Gastroesophageal sphincter (tissue), 4 donors: Measurements from ENCODE around the gene CCNG2. TPM values are rescaled to one million over a fixed set of nuclear protein-coding genes. Genes with fewer than 3 reads are reported as not detected.

ENCODE experiments used
- ATAC-seq: fragments of 150-250 bp; one replicate; pipeline ENCODE4 v1.9.1; 2016; ENCODE audit warnings: mild to moderate bottlenecking, moderate library complexity
- H3K27ac ChIP-seq, 4 donors: fragments of 200-600 bp; sonication (generic) in 3 of 4; 1 replicate in 3 of 4; 2 replicates in 1 of 4; pipeline ENCODE4 v1.5.1; 2016 to 2019
- H3K27me3 ChIP-seq: fragments of 200-600 bp; sonication (generic); one replicate; pipeline ENCODE4 v1.5.1; 2019
- H3K36me3 ChIP-seq, 2 donors: fragments of 200-600 bp; sonication (generic); one replicate each; pipeline ENCODE4 v1.5.1; 2019; ENCODE audit warnings: control low read depth in 1 of 2
- H3K4me1 ChIP-seq, 3 donors: fragments of 200-600 bp; sonication (generic); 1 replicate in 2 of 3; 2 replicates in 1 of 3; pipeline ENCODE4 v1.5.1; 2016 to 2019; ENCODE audit warnings: control low read depth in 2 of 3
- H3K4me3 ChIP-seq, 2 donors: fragments of 200-600 bp; sonication (generic); one replicate each; pipeline ENCODE4 v1.5.1; 2019; ENCODE audit warnings: mild to moderate bottlenecking in 1 of 2, moderate library complexity in 1 of 2
- H3K9me3 ChIP-seq, 3 donors: fragments of 200-600 bp; sonication (generic); one replicate each; pipeline ENCODE4 v1.5.1; 2017 to 2019; ENCODE audit warnings: control low read depth in 2 of 3
- EP300 ChIP-seq: sonication (generic); formaldehyde crosslinking; IDR thresholded peaks from one replicate; pipeline ENCODE4 v1.6.1; 2017; ENCODE audit warnings: antibody characterized with exemption, mild to moderate bottlenecking
- POLR2A ChIP-seq, 2 donors: fragments of 450-650 bp; IDR thresholded peaks; one replicate each; pipeline ENCODE4 v1.6.1; 2017; ENCODE audit warnings: antibody characterized with exemption in 2 of 2, mild to moderate bottlenecking in 2 of 2, moderate library complexity in 1 of 2
- POLR2AphosphoS5 ChIP-seq: sonication (generic); formaldehyde crosslinking; IDR thresholded peaks from one replicate; pipeline ENCODE4 v1.6.1; 2017; ENCODE audit warnings: antibody characterized with exemption
- WGBS, 2 donors: methylation state at CpG; one replicate each; pipeline ENCODE4 v1.1.5; 2018; ENCODE audit warnings: low coverage in 1 of 2; 5-methylcytosine and 5-hydroxymethylcytosine counted together
- total RNA-seq, 4 donors: library from RNA; depleted of rRNA; stranded (reverse); fragments of >200 nt; gene quantifications; one replicate each; pipeline ENCODE4 v1.1.0, GENCODE V29; 2016
- TF ChIP-seq, protein P1 (sequence below), 4 experiments: fragments of 200-600 bp in 2 of 4; fragments of 450-650 bp in 2 of 4; sonication (generic) in 1 of 4; IDR thresholded peaks; one replicate each; pipeline ENCODE4 v1.5.1; 2017 to 2019; ENCODE audit warnings: antibody characterized with exemption in 4 of 4, mild to moderate bottlenecking in 2 of 4, moderate library complexity in 2 of 4

The CCNG2 gene
- total RNA-seq, 4 donors from 2014 or later, result 19.3 to 27.1 (median 22.4) TPM

DNA sequence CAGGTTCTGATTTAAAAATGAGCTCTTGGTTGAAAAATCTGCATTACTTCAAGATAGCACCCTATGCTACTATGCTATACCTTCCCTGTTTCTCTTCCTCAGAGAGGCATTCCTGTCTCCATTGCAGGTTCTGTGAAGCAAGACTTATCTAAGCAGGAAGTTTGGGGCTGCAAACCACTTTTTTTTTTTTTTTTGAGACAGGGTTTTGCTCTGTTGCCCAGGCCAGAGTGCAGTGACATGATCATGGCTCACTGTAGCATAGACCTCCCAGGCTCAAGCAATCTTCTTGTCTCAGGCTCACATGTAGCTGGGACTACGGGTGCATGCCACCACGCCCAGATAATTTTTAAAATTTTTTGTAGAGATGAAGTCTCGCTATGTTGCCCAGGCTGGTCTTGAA, 4.0 kb upstream of the CCNG2 start:
- Histone ChIP-seq H3K4me1 (peaks cover 0 to 8% (median 0%) of the 10 kb centered on the region in 3 donors), H3K27me3 (no peaks in the 10 kb centered on the region), H3K36me3 (no peaks in the 10 kb centered on the region), H3K9me3 (no peaks in the 10 kb centered on the region), H3K27ac (no peak overlapping the region), H3K4me3 (no peak overlapping the region)
- ATAC-seq, result no peak
- TF ChIP-seq, protein P1, sequence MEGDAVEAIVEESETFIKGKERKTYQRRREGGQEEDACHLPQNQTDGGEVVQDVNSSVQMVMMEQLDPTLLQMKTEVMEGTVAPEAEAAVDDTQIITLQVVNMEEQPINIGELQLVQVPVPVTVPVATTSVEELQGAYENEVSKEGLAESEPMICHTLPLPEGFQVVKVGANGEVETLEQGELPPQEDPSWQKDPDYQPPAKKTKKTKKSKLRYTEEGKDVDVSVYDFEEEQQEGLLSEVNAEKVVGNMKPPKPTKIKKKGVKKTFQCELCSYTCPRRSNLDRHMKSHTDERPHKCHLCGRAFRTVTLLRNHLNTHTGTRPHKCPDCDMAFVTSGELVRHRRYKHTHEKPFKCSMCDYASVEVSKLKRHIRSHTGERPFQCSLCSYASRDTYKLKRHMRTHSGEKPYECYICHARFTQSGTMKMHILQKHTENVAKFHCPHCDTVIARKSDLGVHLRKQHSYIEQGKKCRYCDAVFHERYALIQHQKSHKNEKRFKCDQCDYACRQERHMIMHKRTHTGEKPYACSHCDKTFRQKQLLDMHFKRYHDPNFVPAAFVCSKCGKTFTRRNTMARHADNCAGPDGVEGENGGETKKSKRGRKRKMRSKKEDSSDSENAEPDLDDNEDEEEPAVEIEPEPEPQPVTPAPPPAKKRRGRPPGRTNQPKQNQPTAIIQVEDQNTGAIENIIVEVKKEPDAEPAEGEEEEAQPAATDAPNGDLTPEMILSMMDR (IDR thresholded peaks at IDR 0.05), result no peak
- 80% methylated on average over 3 of the region's 3 CpGs; no CpG with 5 or more reads in 1 of the 2 donors for WGBS, 2 donors

DNA sequence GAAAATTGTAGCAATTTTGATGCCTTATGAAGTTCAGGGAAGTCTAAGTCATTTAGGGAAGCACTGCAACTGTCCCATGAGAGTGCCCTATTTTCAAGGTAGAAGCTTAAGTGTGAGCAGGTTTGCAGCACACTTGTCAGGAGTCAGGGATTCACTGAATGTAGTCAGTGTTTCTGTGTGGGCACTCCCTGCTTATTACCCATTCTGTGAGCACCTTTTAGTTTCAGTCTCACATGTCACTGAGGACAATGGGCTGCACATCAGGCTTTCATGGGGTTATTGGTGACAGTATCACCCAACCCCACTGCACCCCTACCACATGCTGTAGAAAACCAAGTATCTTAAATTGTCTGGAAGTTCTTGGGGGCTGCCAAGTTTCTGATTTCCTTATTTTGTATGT, 2.9 kb upstream of the CCNG2 start:
- Histone ChIP-seq H3K4me1 (peaks cover 0 to 18% (median 7%) of the 10 kb centered on the region in 3 donors), H3K36me3 (no peaks in the 10 kb centered on the region), H3K27ac (no peak overlapping the region), H3K4me3 (no peak overlapping the region), H3K27me3 (no peaks in the 10 kb centered on the region), H3K9me3 (no peaks in the 10 kb centered on the region)
- no peak for ATAC-seq
- TF ChIP-seq POLR2AphosphoS5, result no peak

DNA sequence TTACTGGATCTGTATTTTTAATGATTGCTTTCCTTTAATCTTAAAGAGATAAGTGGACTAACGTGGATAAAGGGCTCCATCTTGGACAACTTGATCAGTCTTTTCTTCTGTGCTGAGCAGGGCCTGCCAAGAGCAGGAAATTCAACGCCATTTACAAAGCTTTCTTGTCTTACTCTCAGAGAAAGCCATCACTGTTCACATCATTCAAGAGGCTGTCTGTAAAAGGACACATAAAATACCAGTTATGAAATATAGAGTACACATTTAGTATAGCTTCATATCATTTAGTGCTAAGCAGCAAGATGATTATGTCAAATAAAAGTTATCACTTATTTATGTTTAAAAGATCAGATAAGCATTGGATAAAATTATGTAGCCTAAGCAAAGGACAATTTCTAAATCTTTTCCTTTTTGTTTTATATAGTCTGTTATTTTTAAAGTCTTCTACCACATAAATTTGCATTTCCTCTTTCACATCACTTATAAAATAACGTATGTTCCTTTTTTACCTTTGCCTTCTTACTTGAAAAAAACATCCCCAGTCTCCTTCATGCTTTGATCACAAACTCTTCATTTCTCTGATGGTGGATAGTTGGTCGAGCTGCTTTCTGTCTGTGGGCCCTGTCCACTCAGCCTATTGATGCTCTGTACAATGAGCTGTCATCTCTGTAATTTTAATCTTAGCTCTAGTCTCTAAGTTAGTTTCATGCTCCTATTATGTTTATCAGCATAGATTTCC, 2.1 kb upstream of the CCNG2 start:
- TF ChIP-seq POLR2A (IDR thresholded peaks at IDR 0.05) (no peak), EP300 (no peak), POLR2AphosphoS5 (no peak)
- TF ChIP-seq, protein P1 (IDR thresholded peaks at IDR 0.05), result no peak
- 63 to 94% methylated on average over 3 to 4 of the region's 4 CpGs for WGBS, 2 donors
- ATAC-seq, result no peak
- H3K4me1 ChIP-seq, result peaks cover 0 to 27% (median 7%) of the 10 kb centered on the region in 3 donors
- no peak overlapping the region for H3K27ac ChIP-seq
- H3K36me3 ChIP-seq, result peaks cover 0 to 7% of the 10 kb centered on the region in 2 donors
- no peak overlapping the region for H3K4me3 ChIP-seq
- H3K27me3 ChIP-seq, result no peaks in the 10 kb centered on the region
- H3K9me3 ChIP-seq, result no peaks in the 10 kb centered on the region

DNA sequence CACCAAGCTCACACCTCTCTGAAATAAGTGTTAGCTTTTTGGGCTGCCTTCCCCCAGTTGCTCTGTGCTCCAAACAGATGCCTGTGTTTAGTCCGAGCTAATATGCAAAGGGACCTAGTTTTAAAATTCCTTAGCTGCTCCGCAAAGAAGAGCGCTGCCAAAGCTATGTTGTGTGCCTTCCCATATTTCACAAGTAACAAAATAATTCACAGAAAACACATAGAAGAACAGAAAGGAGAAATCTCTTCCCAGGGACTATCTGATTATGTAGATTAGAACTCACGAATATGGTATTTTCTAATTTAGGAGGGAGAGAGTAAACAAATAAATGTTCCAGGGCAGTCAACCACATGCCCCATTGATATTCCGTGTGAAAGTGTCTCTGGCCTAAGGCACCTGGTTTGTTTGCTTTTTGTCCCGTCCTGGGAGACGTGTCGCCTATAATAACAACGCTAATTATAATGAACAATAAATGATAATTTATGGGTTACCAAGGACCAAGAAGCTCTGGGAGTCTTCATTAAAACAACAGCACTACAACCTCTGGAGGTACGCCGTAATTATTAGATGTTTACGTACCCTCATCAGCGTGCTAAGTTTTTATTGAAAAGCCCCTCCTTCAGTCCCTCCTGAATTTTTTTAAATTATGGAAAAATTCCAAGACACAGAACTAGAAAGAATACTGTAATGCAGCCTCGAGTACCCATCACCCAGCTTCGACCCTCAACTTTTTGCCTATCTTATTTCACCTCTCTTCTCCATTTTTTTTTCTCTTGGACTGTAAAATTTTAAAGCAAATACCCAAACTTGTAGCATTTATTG, 1.2 kb upstream of the CCNG2 start:
- TF ChIP-seq, protein P1 (IDR thresholded peaks at IDR 0.05), result no peak
- TF ChIP-seq EP300, result no peak
- TF ChIP-seq POLR2A (IDR thresholded peaks at IDR 0.05), result no peak
- no peak for TF ChIP-seq POLR2AphosphoS5
- H3K9me3 ChIP-seq, result no peaks in the 10 kb centered on the region
- peaks cover 0 to 16% of the 10 kb centered on the region in 2 donors for H3K36me3 ChIP-seq
- H3K27ac ChIP-seq, result peak overlapping the region in 3 of 4 donors; percentile 85 to 98 (median 94)
- peak overlapping the region; percentile 73 to 98 for H3K4me3 ChIP-seq
- H3K27me3 ChIP-seq, result no peaks in the 10 kb centered on the region
- peaks cover 0 to 31% (median 7%) of the 10 kb centered on the region in 3 donors for H3K4me1 ChIP-seq
- ATAC-seq, result no peak
- WGBS, 2 donors, result 37 to 43% methylated on average over 13 to 15 of the region's 15 CpGs

DNA sequence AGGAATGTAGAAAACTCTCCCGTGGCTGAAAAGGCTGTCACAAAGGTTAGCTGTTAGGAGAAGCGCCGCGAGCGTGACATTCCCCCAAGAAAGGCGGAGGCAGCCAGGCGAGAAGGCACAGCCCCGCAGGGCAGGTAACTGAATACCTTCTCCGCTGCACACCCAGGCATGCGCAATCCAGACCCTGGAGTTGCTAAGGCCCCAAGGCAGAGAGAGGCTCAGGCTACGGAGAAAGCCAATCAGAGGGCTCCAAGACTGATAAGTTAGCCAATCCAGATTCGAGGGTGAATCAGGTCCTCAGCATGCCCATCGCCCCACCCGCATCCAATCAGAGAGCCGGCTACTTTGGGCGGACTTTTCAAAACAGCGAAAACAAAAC, 485 bp upstream of the CCNG2 start:
- H3K9me3 ChIP-seq, result no peaks in the 10 kb centered on the region
- peak overlapping the region; percentile 73 to 98 for H3K4me3 ChIP-seq
- peak overlapping the region; percentile 80 to 98 (median 90) for H3K27ac ChIP-seq
- 0% methylated on average over 13 to 15 of the region's 17 CpGs for WGBS, 2 donors
- no peaks in the 10 kb centered on the region for H3K27me3 ChIP-seq
- no peak for TF ChIP-seq POLR2AphosphoS5
- TF ChIP-seq EP300, result no peak
- no peak for TF ChIP-seq POLR2A (IDR thresholded peaks at IDR 0.05)
- TF ChIP-seq, protein P1 (IDR thresholded peaks at IDR 0.05), result no peak
- peaks cover 0 to 31% (median 7%) of the 10 kb centered on the region in 3 donors for H3K4me1 ChIP-seq
- H3K36me3 ChIP-seq, result peaks cover 0 to 22% of the 10 kb centered on the region in 2 donors
- peak; percentile 95 for ATAC-seq
